Head of caudate nucleus (tissue), 42 donors: Measurements from ENCODE around the gene TC2N.
A peak's percentile ranks its signal among the peaks of the same experiment; 100 is the strongest.

Source experiments
- DNase-seq, 42 donors: peaks; one replicate each; pipeline versions ENCODE4 v3.0.0 to v3.0.0-alpha.2; 2020 to 2021; ENCODE audit warnings: mixed read lengths in 7 of 42
- intact Hi-C: fragments of 100-400 bp; cut with DNase I; formaldehyde crosslinking; loops from one replicate; pipeline ENCODE4 v1.15.0; 2022

The TC2N gene

GRCh38 chr14:91891101-91891500 is 23.8 kb upstream of the TC2N start:
- DNase-seq: peak in 7 of 42 donors; percentile 5 to 51 (median 21)
- intact Hi-C loops: no loop called here

- peak in 40 of 42 donors; percentile 29 to 78 (median 52) for DNase-seq
- intact Hi-C loops: no loop called here
Measured at GRCh38 chr14:91890291-91890749, 23.0 kb upstream of the TC2N start.

GRCh38 chr14:91889477-91890211 is 22.3 kb upstream of the TC2N start:
- peak in 35 of 42 donors; percentile 7 to 76 (median 47) for DNase-seq
- intact Hi-C loops: no loop called here

GRCh38 chr14:91888641-91889476 is 21.5 kb upstream of the TC2N start:
- peak in 12 of 42 donors; percentile 18 to 73 (median 37) for DNase-seq
- intact Hi-C loops: no loop called here

GRCh38 chr14:91886961-91887360 is 19.6 kb upstream of the TC2N start:
- intact Hi-C loops: no loop called here
- no peak for DNase-seq

GRCh38 chr14:91885839-91886238 is 18.5 kb upstream of the TC2N start:
- intact Hi-C loops: no loop called here
- no peak for DNase-seq

GRCh38 chr14:91885113-91885712 is 17.9 kb upstream of the TC2N start:
- intact Hi-C loops: no loop called here
- no peak for DNase-seq

GRCh38 chr14:91884664-91885063 is 17.3 kb upstream of the TC2N start:
- intact Hi-C loops: no loop called here
- DNase-seq: no peak

- intact Hi-C loops: no loop called here
- DNase-seq: peak in 1 of 42 donors; percentile 65
Measured at GRCh38 chr14:91883753-91884152, 16.4 kb upstream of the TC2N start.

GRCh38 chr14:91882776-91883175 is 15.4 kb upstream of the TC2N start:
- DNase-seq: no peak

GRCh38 chr14:91882369-91882768 is 15.0 kb upstream of the TC2N start:
- no peak for DNase-seq
- intact Hi-C loops: no loop called here

More at GRCh38 chr14:91882776-91883175, 15.4 kb upstream of the TC2N start:
- intact Hi-C loops: no loop called here

- intact Hi-C loops: no loop called here
Measured at GRCh38 chr14:91879196-91879595, 11.9 kb upstream of the TC2N start.

GRCh38 chr14:91878274-91878673 is 10.9 kb upstream of the TC2N start:
- no peak for DNase-seq
- intact Hi-C loops: no loop called here

More at GRCh38 chr14:91879196-91879595, 11.9 kb upstream of the TC2N start:
- no peak for DNase-seq

- intact Hi-C loops: no loop called here
- DNase-seq: no peak
Measured at GRCh38 chr14:91877376-91877915, 10.1 kb upstream of the TC2N start.

- no peak for DNase-seq
- intact Hi-C loops: no loop called here
Measured at GRCh38 chr14:91876492-91876891, 9.2 kb upstream of the TC2N start.

GRCh38 chr14:91875525-91876286 is 8.4 kb upstream of the TC2N start:
- intact Hi-C loops: no loop called here
- no peak for DNase-seq

GRCh38 chr14:91873471-91874415 is 6.4 kb upstream of the TC2N start:
- DNase-seq: no peak
- intact Hi-C loops: no loop called here
